Measurements from ENCODE around the gene NRAP.
"Not testable (repeated sequence)": the region's sequence is repeated elsewhere in the genome, so short reads cannot be mapped to it uniquely, and the experiment has no call there.

- TF ChIP-seq SP1 (IDR thresholded peaks at IDR 0.05); SUZ12 (IDR thresholded peaks at IDR 0.05); FOXA1 (IDR thresholded peaks at IDR 0.05); NFRKB (IDR thresholded peaks at IDR 0.05); FOXM1 (IDR thresholded peaks at IDR 0.05; ENCODE audit: borderline replicate concordance); FOXK2 (IDR thresholded peaks at IDR 0.05); L3MBTL2 (conservative IDR thresholded peaks at IDR 0.05); ELF4 (IDR thresholded peaks at IDR 0.05); PKNOX1 (IDR thresholded peaks at IDR 0.05); ZNF384 (IDR thresholded peaks at IDR 0.05); HDGF (IDR thresholded peaks at IDR 0.05; ENCODE audit: borderline replicate concordance): not testable (repeated sequence)
These were observed 11.4 kb downstream of the NRAP start for GRCh38 chr10:113652456-113652855.
